Measurements from ENCODE around the gene SPPL2A.

Gene SPPL2A

DNA sequence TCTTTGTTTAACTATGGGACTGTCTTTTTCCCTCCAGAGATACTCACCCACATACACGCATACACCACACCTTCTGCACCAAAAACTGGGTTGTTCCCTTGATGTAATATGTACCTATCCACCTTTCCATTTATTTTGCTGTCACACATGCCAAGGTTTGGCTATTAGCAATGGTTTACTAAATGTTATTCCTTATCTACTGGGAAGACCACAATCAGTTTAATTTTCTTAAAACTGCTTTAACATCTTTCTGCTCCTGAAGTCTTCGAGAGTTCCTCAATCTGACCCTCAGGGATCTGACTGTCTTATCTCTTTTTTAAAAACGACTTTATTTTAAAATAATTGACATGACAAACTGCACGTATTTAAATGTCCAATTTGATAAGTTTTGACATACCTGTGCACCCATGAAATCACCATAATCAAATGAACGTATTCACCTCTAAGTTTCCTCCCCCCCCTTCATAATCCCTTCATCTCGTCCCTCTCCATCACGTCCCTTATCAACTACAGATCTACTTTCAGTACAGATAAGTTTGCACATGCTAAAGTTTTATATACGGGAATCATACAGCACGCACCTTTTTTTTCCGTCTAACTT is 78.1 kb downstream of the SPPL2A start:
- in situ Hi-C loops (cut with HindIII; ENCODE audit: low sequenced_read_pairs), result no loop called here

DNA sequence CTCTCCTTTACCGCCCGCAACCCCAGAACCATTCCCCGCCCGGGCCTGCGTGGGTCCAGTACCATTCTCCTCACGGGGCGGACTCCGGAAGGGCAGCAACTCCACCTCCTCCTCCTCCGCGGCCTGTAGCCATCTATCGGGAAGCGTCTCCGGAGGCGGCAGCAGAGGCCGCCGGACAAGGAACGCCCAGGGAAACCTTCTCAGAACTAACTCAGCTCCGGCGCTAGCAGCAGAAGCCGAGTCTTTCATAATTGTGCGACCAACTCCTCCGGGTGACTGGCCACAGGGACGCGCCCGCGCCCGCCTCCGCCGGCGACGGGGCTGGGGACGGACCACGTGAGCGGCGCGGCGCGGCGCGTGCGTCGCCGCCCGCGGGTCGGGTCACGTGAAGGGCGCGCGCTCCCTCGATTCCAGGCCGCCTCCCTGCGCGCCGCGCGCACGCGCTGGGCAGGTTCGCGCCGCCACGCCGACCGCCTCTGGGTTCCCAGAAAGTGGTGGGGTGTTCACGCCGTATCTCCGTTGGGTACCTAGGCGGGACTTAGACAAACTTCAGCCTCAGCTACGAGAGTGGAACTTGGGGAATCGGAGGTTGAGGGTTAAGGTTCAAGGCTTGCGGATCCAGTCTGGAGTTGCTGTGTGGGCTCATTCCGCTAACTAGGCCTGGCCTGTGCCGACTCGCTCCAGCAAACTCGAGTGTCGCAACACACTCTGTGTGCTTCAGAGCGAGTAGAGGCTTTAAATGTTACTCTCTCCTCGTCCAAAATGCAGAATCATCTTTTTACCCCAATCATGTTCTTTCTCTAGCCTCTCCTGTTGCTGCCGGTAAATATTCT is 78.8 kb downstream of the SPPL2A start, which contains the start of gene TRPM7:
TRPM7 (minus strand) TSS at position 329 of the 833 bp plus-strand sequence; CDS start at position 65, 264 bp downstream.
- in situ Hi-C loops (cut with HindIII; ENCODE audit: low sequenced_read_pairs), result no loop called here

DNA sequence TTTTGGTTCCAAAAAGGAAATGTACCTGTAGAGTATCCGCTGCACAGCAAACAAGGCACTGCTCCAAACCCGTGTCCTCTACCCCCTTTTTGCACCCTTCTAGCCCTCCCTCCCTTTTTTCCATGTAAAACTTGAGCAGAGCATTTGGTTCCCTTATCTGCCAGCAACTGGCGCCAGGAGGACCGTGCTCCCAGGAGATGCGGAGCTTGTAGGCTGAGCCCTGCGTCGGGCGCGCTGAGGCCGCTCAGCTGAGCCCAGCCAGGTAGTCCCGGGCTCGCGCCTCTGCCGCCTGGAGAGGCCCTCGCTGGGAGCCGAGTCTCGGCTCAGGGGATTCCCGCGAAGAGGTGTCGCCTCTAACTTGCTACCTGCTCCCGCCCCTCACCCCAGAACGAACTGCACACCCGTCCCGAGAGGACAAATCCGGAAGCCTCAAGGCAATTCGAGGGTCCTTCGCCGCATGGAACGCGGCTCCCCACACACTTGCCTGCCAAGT is 79.5 kb downstream of the SPPL2A start:
- in situ Hi-C loops (cut with HindIII; ENCODE audit: low sequenced_read_pairs), result no loop called here

DNA sequence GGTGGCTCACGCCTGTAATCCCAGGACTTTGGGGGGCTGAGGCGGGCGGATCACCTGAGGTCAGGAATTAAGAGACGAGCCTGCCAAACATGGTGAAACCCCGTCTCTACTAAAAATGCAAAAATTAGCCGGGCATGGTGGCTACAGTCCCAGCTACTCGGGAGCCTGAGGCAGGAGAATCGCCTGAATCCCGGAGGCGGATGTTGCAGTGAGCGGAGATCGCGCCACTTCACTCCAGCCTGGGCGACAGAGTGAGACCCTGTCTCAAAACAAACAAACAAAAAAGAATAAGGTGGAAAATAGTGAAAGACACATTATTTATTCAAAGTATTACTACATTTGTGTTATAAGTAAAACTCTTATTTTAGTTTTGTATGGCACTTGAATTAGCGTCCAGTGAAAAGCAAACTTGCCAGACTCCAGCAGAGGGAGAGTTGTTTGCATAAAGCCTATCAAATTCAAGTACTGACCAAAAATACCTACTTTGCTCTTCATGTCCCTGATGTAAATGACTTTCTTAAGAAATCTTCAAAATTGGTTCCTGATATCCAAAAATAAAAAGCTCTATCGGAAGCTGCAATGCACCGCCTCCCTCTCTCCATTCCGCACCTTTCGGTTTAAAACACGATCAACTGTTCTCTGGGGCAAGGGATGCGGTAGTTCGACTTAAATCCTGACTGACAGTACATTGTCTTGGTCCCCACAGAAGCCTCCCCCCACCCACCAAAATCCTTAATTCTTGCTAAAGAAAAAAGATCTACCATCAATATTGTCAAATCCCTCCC is 80.1 kb downstream of the SPPL2A start:
- in situ Hi-C loops (cut with HindIII; ENCODE audit: low sequenced_read_pairs), result no loop called here

DNA sequence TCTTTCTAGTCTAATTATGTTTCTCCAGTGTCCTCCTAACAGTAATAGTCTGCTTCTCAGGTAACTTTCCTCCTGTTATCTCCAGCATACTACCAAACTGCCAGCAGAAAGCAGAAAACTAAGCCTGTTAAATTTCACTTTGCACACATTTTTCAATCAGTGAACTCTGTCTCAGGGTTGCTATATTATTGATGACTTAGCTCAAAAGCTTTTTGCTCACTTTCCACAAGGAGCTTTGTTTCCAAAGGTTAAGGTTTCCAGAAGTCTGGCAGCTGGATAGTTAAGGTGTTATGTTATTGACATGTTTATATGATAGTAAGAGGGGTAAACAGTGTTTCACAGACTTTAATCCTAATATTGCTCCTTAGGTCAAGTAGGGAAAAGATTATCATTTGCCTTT is 84.0 kb downstream of the SPPL2A start:
- in situ Hi-C loops (cut with HindIII; ENCODE audit: low sequenced_read_pairs), result no loop called here

DNA sequence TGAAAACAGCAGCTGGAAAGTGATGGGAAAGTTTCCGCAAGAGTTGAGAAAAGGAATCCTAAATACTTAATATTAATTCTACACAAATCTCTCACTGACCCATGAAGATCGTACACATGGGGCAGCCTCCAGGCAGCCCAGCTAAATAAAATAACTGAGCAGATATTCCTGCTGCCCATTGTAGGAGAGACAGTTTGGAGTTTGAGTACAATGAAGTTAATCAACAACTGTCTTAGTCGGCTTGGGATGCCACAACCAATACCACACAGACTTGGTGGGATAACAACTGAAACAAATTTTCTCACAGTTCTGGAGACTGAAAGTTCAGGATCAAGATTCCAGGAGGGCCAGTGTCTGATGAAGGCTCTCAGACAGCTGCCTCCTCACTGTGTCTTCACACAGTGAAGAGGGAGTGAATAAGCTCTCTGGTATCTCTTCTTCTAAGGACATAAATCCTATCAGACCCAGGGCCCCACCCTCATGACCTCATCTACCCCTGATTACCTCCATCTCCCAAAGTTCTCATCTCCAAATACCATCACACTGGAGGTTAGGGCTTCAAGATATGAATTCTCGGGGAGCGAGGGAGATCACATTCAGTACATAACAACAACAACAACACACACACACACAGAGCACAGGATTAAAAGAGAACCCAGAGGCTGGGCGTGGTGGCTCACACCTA is 88.6 kb downstream of the SPPL2A start:
- in situ Hi-C loops (cut with HindIII; ENCODE audit: low sequenced_read_pairs), result no loop called here

DNA sequence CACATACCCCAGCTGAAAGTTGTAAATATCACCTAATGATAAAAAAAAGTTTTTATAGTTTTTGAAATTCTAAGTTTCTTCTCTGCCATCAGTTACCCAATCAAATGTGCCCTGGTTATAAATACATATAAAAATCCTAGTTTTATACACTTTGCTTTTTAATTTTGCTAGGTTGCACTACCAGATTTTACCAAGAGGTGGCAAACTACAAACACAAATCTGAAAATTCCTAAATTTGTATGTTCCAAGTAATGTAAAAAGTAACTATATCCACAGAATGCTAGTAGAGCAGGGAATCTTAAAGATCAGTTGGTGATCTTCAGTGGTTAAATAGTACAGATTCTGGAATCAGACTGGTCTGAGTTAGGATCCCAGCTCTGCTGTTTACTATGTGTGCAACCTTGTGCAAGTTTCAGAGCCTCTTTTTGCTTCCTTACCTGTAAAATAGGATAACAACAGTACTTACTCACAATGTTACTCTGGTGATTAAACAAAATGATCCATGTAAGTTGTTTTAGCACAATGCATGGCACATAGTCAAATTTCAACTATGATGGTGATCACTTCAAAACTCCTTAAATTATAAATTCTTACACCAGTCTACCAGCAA is 89.9 kb downstream of the SPPL2A start:
- in situ Hi-C loops (cut with HindIII; ENCODE audit: low sequenced_read_pairs), result no loop called here

DNA sequence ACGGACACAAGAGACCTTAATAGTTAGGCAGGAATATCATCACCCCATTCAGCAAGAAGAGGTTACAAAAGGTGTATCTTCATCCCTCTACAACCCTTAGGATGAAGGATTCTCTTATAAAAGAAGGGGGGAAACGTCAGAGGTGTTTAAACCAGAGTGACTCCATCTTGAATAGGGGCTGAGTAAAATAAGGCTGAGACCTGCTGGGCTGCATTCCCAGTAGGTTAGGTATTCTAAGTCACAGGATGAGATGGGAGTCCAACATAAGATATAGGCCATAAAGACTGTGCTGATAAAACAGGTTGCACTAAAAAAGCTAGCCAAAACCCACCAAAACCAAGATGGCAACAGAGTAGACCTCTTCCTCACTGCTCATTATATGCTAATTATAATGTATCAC is 95.4 kb downstream of the SPPL2A start:
- in situ Hi-C loops (cut with HindIII; ENCODE audit: low sequenced_read_pairs), result no loop called here

DNA sequence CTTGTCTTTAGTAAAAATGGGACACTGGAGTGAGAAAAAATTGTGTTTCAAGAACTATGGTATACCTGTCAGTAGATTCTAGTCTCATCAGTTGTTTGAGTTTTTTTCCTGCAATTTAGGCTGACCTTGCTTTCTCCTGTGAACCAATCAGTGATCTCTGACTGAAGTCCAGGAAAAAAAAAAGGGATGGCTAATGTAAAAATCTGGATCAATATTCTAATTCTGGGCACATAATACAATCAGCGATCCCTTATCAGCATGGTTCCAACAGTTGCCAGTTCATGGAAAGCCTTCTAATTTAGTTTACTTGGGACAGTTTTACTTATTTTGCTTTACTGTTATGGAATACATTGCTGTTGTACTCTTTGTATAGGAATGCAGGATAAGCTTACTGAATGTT is 95.9 kb downstream of the SPPL2A start:
- in situ Hi-C loops (cut with HindIII; ENCODE audit: low sequenced_read_pairs), result no loop called here

DNA sequence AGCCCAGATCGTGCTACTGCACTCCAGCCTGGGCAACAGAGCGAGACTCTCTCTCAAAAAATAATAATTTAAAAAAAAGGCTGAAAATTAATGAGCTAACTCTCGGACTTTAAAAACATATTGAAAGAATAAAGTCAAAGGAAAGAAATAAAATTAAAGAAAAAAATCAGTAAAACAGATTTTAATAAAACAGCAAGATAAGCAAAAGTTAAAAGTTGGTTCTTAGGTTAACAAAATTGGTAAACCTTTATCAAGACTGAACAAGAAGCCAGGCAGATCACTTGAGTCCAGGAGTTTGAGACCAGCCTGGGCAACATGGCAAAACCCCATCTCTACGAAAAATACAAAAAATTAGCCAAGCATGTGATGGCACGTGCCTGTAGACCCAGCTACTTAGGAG is 99.6 kb downstream of the SPPL2A start:
- in situ Hi-C loops (cut with HindIII; ENCODE audit: low sequenced_read_pairs), result no loop called here

DNA sequence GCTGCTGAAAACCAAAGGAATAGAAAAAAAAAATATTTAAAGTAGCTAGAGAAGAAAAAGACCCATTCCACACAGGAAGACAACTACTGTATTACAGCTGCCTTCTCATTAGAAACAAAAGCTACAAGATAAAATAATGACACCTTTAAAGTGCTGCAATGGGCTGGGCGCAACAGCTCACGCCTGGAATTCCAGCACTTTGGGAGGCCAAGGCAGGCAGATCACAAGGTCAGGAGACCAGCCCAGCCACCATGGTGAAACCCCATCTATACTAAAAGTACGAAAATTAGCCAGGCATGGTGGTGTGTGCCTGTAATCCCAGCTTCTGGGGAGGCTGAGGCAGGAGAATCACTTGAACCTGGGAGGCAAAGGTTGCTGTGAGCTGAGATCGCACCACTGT is 110.0 kb downstream of the SPPL2A start:
- in situ Hi-C loops (cut with HindIII; ENCODE audit: low sequenced_read_pairs), result no loop called here

DNA sequence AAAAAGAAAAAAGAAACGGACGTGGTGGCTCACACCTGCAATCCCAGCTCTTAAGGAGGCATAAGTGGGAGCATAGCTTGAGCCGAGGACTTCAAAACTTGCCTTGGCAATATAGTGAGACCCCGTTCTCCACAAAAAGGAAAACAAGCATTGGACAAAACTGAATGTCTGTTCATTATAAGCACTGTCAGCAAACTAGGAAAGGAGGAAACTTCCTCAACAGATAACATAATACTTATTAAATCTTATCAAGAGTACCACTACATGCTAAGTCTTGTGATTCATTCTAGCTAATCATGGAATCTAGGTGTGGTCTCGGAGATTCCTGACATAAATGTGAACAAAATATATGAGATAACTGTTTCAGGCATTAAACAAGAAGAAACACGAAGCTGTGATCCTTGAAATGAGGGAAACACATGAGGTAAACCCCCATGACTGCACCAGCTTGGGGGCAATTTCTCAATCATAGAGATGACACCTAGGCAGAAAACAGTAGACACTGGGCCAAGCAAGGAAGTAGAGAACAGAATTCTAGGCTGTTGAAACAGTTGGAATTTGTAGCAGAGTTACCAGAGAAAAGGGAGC is 112.3 kb downstream of the SPPL2A start:
- in situ Hi-C loops (cut with HindIII; ENCODE audit: low sequenced_read_pairs), result no loop called here

DNA sequence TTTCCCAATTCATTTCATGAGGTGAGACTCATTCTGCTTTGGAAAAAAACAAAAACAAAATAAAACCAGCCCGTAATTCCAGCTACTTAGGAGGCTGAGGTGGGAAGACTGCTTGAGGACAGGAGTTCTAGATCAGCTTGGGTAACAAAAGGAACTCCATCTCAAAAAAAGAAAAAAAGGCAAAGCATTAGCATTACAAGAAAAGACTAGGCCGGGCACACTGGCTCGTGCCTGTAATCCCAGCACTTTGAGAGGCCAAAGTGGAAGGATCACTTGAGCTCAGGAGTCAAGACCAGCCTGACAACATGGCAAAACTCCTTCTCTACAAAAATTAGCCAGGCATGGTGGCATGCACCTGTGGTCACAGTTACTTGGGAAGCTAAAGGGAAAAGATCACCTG is 112.8 kb downstream of the SPPL2A start:
- in situ Hi-C loops (cut with HindIII; ENCODE audit: low sequenced_read_pairs), result no loop called here
